Limb (tissue), 2 donors: ENCODE measurements around the gene NKD2.
"Not testable (repeated sequence)": the region's sequence is repeated elsewhere in the genome, so short reads cannot be mapped to it uniquely, and the experiment has no call there.

Source experiments
- DNase-seq, 2 donors: peaks; one replicate each; pipeline ENCODE4 v3.0.0-alpha.2; 2016; ENCODE audit errors: extremely low spot score in 2 of 2

NKD2 gene

DNA sequence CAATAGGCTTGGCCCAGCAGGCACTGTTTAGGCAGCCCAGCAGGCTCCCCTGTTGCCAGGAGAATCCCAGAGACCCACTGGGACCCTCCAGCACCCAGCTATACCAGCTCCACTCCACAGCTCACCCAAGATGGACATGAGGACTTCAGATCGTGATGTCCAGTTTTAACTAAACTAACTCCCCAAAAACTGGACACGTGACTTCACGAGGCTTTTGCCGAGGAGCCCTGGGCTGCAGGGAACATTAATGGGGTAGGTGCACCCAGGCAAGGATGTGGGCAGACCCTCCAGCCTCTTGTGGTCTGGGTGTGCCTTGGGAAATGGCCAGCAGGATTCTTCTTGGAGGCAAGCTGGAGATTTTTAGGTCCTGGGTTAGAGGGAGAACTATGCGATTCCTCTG lies 8.9 kb upstream of the NKD2 start:
- no peak for DNase-seq

- no peak for DNase-seq
These were observed 8.3 kb upstream of the NKD2 start for GRCh38 chr5:1000329-1000728.

GRCh38 chr5:1000831-1001230 lies 7.8 kb upstream of the NKD2 start:
- DNase-seq, result not testable (repeated sequence)

DNA sequence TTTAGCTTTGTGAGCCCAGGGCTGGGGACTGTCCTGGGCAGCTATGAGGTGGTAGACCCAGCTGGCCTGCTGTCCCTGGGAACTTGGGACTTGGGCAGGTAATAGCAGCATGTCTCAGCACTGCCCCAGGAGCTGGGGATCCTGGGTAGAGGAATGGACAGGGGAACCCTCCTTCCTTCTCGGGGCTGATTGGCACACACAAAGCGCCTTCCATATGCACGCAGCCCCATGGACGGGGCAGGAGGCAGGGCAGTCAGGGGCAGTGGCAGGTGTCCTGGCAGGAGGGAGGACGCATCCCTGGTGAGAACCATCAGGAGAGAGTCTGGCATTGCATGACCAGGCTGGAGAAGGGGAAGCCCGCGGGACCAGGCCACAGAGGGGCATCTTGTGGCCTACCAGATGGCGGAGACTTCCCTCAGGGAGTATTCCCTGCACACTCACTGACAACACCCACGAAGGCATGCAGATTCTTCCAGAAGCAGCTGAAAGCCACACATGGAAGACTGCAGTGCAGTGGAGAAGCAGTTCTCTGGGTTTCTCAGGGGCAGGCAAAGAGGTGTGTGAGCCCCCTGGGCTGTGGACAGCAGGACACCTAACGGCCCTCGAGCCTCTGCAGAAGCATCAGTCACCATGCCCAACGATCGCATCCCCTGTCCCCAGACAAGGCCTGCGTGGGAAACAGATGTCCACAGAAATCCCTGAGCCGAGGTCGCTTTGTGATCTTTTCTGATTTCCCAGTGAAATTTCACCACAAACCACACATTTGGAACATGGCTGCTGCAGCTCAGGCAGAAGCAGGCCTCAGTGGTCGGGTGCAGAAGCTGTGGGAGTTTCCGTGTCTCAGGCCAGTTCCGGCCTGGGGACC lies 7.0 kb upstream of the NKD2 start:
- DNase-seq, result no peak

DNA sequence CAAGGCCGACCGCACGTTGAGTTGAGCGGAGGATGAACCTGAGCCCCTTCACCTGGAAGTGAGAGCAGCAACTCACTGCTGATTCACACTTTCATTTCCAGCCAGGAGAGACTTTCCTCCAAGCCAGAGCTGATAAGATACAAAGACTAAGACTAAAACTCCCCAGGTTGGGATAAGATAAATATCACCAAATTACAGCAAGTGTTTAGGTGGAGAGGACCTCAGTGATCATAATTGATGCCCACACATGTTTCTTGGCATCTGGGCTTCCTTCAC lies 6.4 kb upstream of the NKD2 start:
- no peak for DNase-seq

DNA sequence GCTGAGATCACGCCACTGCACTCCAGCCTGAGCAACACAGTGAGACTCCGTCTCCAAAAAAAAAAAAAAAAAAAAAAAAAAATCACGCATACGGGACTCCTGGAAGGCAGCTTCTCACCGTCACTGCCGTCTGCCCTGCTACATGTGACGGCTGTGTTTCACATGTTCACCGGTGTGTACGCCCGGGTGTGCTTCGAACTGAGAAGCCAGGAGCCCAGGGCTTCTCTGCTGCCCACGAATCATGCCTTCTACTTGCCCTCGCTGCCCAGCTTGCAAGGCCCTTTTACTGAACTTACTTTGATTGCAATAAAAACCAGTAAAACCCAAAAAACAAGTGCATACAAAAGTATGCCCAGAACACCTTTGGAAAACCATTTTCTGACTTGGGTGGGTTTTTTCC lies 5.8 kb upstream of the NKD2 start:
- DNase-seq, result no peak

- DNase-seq, result no peak
These were observed 5.2 kb upstream of the NKD2 start for GRCh38 chr5:1003296-1003937.

- peak; percentile 22 to 80 for DNase-seq
These were observed 3.9 kb upstream of the NKD2 start for GRCh38 chr5:1004461-1005248.

DNA sequence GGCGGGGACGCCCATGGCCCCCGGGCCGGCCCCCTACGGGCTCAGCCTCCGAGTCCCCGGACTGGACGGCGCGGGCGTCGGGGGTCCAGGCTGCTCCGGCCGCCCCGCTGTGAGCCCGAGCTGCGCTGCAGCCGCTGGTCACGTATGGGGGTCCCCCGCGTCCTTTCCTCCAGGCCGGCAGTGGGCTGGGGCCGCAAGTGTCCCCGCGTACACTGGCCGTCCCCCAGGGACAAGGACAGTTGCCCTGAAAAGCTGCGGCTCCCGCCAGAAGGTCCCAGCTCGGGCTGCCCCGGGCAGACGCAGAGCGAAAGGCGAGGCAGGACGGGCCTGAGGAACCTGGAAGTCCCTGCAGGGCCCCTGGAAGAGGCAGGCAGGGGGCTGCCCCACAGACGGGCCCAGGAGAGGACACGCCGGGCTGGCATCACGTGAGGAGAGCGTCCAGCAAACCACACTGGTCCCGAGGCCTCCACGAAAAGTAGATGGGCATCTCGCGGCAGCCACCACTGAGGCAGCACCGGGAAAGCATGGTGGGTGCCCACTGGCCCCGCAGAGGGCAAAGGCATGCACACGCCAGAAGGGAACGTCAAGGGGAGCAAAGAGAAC lies 3.3 kb upstream of the NKD2 start:
- no peak for DNase-seq

DNA sequence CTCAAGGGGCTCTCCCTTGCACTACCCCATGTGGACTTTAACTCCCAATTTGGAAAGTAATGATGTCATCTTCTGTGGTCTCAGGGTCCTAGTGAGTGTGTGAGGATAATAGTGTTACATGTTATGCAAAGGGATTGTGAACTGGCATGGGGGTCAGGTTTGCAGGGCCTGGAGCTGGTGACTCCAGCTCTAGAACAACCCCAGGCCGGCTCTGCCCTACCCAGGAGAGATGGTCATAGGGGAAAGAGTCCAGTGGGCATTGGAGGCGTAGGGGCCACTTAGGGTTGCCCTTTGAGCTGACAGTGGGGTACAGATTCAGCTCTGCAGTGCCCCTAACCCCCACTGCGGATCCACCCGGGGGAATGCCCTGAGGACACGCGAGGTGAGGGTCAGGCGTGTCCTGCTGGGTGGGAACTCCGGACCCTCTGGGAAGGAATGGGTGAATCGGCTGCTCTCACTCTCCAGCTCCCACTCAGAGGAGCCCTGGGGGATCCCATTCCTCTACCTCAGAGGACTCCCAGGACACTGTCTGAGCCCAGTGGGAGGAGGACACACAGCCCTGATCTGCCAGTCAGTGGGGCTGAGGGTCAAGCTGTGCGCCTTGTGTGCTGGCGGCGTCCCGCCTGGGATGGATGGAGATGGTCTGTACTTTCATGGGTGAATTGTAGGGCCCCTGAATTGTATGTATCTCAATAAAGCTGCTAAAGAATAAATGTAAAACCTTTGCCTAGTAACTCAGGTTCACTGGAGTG lies 2.5 kb upstream of the NKD2 start:
- no peak for DNase-seq

DNA sequence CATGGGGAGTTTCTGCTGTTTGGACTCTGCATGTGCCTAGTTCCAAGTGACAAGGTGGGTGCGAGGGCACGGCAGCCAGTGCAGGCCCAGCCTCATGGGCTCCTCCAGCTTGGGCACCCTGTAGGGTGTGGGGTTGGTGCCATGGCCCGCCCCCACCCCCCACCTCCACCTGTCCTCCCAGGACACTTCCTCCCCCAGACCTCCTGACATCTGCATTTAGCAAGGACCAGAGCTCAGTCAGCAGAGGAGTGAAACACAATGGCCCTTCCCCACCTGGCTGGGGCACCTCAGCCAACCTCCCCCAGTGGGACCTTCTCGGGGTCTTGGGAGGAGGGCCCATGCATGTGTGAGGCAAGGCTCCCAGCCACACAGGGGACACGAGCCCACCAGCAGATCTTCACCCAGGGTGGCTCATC lies 1.9 kb upstream of the NKD2 start:
- no peak for DNase-seq

- no peak for DNase-seq
These were observed 1.4 kb upstream of the NKD2 start for GRCh38 chr5:1007221-1007680.

- DNase-seq, result no peak
These were observed 736 bp upstream of the NKD2 start for GRCh38 chr5:1007681-1008450.

- no peak for DNase-seq
These were observed 968 bp downstream of the NKD2 start for GRCh38 chr5:1009359-1010180.

DNA sequence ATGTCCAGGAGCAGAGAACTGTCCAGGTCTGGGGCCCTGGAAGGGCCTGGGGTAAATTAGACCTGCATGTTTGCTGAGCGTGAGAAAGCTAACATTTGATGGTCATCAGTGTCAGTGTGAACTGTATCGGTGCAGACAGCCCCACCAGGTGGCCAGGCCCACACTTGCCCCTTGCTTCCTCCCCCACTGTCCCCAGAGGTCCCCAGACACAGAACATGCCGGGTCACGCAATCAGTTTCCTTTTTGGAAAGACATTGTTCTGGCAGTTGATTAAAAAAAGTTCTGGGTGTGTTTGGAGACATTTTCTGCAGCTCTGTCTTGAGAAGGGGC lies 1.5 kb downstream of the NKD2 start:
- DNase-seq, result no peak

GRCh38 chr5:1010641-1011046 lies 2.0 kb downstream of the NKD2 start:
- no peak for DNase-seq

DNA sequence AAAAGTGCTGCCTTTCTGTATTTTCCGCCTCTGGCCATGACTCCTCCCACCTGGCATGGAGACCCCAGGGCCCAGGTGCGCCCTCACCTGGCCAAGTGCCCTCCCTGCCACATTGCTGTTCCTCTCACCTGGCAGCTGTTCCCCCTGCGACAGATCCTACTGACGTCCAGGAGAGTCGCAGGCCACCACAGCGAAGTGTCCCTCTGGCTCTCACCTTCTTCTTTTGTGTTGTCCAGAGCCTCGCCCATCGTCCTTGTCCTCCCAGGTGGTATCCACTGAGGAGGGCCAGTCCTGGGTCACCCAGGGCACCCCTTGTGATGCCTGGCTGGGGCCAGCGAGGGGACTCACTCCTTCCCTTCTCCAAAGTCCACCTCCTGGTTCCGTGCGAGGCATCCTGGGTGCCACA lies 2.6 kb downstream of the NKD2 start:
- no peak for DNase-seq

DNA sequence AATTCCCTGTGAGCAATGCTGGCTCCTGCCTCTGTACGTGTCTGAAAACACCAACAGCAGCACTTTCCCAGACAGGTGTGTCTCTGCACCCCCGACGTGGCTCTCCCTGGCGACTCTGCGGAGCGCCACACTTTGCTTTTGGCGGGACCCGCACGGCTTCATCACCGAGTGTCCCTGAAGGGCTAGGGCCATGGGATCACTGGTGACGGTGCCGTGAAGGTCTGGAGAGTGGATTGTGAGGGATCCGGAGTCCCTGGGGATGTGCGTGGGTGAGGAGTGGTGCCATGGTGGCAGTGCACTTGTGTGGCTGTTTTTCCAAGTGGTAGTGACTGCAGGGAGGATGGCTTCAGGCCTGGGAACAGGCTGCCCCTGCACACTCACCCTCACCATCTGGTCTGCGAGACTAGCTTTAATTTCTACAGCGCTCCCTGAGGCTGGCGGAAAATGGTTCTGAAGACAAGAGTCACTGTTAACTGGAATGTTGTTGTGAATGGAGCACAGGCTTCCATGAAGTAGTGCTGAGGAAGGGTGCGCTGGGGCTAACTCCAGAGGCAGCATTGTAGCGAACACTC lies 3.2 kb downstream of the NKD2 start:
- DNase-seq, result no peak

DNA sequence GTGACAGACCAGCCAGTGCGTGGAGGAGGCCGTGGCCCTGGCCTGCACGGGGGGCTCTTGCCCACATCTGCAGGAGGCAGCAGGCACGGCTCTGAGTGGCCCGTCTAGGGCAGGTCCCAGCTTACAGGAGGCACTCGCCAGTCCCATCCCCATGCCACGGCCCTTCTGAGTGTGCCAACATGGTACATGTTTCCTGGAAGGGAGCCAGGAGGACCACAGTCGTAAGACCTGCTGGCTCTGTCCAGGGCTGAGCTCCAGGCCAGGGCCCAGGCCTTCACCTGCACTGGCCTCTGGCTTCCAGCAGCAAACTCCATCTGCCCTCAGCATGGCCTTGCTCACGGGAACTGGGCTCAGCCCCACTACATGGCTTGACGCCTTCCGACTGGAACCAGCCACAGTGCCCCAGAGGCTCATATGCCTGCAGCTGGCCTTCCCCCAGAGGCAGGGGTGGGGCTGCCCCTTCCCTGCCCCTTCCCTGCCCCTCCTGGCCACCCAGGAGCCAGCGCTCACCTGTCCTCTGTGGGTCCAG lies 3.8 kb downstream of the NKD2 start:
- no peak for DNase-seq
